Liver (tissue), 3 donors: Measurements from ENCODE around the gene WDR62.

Experiments used
- EGR1 ChIP-seq, 2 donors: IDR thresholded peaks; 2 replicates each; pipeline ENCODE4 v1.6.1; 2016 to 2018; ENCODE audit warnings: antibody characterized with exemption in 2 of 2, low read depth in 2 of 2
- FOXA1 ChIP-seq: IDR thresholded peaks from 2 replicates; pipeline ENCODE4 v1.6.1; 2016; ENCODE audit warnings: antibody characterized with exemption
- RAD21 ChIP-seq, 2 donors: IDR thresholded peaks; 2 replicates each; pipeline ENCODE4 v1.6.1; 2016; ENCODE audit warnings: antibody characterized with exemption in 2 of 2, mild to moderate bottlenecking in 2 of 2
- SP1 ChIP-seq: IDR thresholded peaks from 2 replicates; pipeline ENCODE4 v1.6.1; 2018; ENCODE audit warnings: antibody characterized with exemption, mild to moderate bottlenecking
- TAF1 ChIP-seq: conservative IDR thresholded peaks from 2 replicates; pipeline ENCODE4 v1.6.1; 2016; ENCODE audit warnings: antibody characterized with exemption, mild to moderate bottlenecking
- TF ChIP-seq, protein P1 (sequence below): fragments of 150-350 bp; IDR thresholded peaks from 2 replicates; pipeline ENCODE4 v1.5.1; 2017; ENCODE audit warnings: improper control_type of control experiment, low read depth, low read length; ENCODE audit not compliant: missing input control
- TF ChIP-seq, protein P2 (sequence below): IDR thresholded peaks from 2 replicates; pipeline ENCODE4 v1.6.1; 2016; ENCODE audit warnings: antibody characterized with exemption, mild to moderate bottlenecking
- TF ChIP-seq, protein P3 (sequence below): IDR thresholded peaks from 2 replicates; pipeline ENCODE4 v1.6.1; 2016; ENCODE audit warnings: antibody characterized with exemption
- TF ChIP-seq, protein P4 (sequence below): IDR thresholded peaks from 2 replicates; pipeline ENCODE4 v1.6.1; 2016; ENCODE audit warnings: antibody characterized with exemption
- TF ChIP-seq, protein P5 (sequence below): IDR thresholded peaks from 2 replicates; pipeline ENCODE4 v1.6.1; 2016; ENCODE audit warnings: antibody characterized with exemption
- donor health status: healthy.
- donor health status: healthy.

DNA sequence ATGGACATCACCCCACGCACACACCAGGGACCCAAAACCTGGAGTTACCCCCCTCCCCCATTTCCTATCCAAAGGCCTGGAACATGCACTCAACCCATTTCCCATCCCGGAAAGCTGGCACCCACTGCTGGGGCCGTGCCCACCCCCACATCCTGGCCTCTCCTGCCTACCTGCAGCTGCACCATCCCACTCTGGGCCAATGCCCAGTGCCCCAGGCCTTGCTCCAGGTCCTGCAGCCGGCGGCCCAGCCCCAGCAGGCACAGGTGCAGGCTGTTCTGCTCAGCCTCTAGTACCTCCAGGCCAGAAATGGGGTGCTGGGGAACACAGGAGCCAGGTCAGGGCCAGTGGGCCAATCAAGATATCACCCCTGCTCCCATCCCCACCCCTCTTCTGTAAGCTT, 47.7 kb upstream of the WDR62 start:
- TF ChIP-seq, protein P1, sequence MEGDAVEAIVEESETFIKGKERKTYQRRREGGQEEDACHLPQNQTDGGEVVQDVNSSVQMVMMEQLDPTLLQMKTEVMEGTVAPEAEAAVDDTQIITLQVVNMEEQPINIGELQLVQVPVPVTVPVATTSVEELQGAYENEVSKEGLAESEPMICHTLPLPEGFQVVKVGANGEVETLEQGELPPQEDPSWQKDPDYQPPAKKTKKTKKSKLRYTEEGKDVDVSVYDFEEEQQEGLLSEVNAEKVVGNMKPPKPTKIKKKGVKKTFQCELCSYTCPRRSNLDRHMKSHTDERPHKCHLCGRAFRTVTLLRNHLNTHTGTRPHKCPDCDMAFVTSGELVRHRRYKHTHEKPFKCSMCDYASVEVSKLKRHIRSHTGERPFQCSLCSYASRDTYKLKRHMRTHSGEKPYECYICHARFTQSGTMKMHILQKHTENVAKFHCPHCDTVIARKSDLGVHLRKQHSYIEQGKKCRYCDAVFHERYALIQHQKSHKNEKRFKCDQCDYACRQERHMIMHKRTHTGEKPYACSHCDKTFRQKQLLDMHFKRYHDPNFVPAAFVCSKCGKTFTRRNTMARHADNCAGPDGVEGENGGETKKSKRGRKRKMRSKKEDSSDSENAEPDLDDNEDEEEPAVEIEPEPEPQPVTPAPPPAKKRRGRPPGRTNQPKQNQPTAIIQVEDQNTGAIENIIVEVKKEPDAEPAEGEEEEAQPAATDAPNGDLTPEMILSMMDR = no peak
- TF ChIP-seq RAD21 (IDR thresholded peaks at IDR 0.05) (no peak), SP1 (no peak), TAF1 (no peak), EGR1 (IDR thresholded peaks at IDR 0.05; ENCODE audit: low read depth in 2 of 2) (no peak), FOXA1 (no peak)
- TF ChIP-seq, protein P2, sequence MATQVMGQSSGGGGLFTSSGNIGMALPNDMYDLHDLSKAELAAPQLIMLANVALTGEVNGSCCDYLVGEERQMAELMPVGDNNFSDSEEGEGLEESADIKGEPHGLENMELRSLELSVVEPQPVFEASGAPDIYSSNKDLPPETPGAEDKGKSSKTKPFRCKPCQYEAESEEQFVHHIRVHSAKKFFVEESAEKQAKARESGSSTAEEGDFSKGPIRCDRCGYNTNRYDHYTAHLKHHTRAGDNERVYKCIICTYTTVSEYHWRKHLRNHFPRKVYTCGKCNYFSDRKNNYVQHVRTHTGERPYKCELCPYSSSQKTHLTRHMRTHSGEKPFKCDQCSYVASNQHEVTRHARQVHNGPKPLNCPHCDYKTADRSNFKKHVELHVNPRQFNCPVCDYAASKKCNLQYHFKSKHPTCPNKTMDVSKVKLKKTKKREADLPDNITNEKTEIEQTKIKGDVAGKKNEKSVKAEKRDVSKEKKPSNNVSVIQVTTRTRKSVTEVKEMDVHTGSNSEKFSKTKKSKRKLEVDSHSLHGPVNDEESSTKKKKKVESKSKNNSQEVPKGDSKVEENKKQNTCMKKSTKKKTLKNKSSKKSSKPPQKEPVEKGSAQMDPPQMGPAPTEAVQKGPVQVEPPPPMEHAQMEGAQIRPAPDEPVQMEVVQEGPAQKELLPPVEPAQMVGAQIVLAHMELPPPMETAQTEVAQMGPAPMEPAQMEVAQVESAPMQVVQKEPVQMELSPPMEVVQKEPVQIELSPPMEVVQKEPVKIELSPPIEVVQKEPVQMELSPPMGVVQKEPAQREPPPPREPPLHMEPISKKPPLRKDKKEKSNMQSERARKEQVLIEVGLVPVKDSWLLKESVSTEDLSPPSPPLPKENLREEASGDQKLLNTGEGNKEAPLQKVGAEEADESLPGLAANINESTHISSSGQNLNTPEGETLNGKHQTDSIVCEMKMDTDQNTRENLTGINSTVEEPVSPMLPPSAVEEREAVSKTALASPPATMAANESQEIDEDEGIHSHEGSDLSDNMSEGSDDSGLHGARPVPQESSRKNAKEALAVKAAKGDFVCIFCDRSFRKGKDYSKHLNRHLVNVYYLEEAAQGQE = no peak
- TF ChIP-seq, protein P3, sequence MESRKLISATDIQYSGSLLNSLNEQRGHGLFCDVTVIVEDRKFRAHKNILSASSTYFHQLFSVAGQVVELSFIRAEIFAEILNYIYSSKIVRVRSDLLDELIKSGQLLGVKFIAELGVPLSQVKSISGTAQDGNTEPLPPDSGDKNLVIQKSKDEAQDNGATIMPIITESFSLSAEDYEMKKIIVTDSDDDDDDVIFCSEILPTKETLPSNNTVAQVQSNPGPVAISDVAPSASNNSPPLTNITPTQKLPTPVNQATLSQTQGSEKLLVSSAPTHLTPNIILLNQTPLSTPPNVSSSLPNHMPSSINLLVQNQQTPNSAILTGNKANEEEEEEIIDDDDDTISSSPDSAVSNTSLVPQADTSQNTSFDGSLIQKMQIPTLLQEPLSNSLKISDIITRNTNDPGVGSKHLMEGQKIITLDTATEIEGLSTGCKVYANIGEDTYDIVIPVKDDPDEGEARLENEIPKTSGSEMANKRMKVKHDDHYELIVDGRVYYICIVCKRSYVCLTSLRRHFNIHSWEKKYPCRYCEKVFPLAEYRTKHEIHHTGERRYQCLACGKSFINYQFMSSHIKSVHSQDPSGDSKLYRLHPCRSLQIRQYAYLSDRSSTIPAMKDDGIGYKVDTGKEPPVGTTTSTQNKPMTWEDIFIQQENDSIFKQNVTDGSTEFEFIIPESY = no peak
- TF ChIP-seq, protein P4, sequence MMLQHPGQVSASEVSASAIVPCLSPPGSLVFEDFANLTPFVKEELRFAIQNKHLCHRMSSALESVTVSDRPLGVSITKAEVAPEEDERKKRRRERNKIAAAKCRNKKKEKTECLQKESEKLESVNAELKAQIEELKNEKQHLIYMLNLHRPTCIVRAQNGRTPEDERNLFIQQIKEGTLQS = no peak
- TF ChIP-seq, protein P5, sequence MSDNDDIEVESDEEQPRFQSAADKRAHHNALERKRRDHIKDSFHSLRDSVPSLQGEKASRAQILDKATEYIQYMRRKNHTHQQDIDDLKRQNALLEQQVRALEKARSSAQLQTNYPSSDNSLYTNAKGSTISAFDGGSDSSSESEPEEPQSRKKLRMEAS = no peak
